ENCODE data around the gene ETS1.

ETS1 gene

GRCh38 chr11:128598506-128599150 is 11.3 kb upstream of the ETS1 start:
- Histone ChIP-seq H4K20me1 (ENCODE audit: insufficient read depth, low read length) (no peaks in the 10 kb centered on the region), H3K27ac (ENCODE audit: low read depth, low read length, poor library complexity, severe bottlenecking) (no peak overlapping the region), H3K9me3 (ENCODE audit: low read length) (no peaks in the 10 kb centered on the region), H3K36me3 (ENCODE audit: insufficient read depth, low read length) (no peaks in the 10 kb centered on the region; the same call in 1 of the 2 replicates), H3K4me1 (ENCODE audit: insufficient read depth, low read length, severe bottlenecking) (peaks cover 29% of the 10 kb centered on the region), H3K9me2 (ENCODE audit: low read depth, low read length) (no peaks in the 10 kb centered on the region), H3K27me3 (ENCODE audit: insufficient read depth, low read length) (no peaks in the 10 kb centered on the region), H3K4me3 (ENCODE audit: low read depth, low read length, poor library complexity, severe bottlenecking) (no peak overlapping the region), H3K4me2 (ENCODE audit: low read length) (no peak overlapping the region), H2AFZ (ENCODE audit: low read length) (no peak overlapping the region), H3K79me2 (ENCODE audit: insufficient read depth, low read length) (no peaks in the 10 kb centered on the region), H3F3A (ENCODE audit: insufficient read depth, low read length) (no peaks in the 10 kb centered on the region), H3K9ac (ENCODE audit: low read length) (no peak overlapping the region)
- no peak for TF ChIP-seq CTCF (IDR thresholded peaks at IDR 0.05; ENCODE audit: low read length)
- TF ChIP-seq EZH2 (IDR thresholded peaks at IDR 0.05; ENCODE audit: borderline replicate concordance, low read length), result no peak

GRCh38 chr11:128598096-128598495 is 10.7 kb upstream of the ETS1 start:
- H4K20me1 ChIP-seq (ENCODE audit: insufficient read depth, low read length), result no peaks in the 10 kb centered on the region

GRCh38 chr11:128597209-128597608 is 9.9 kb upstream of the ETS1 start:
- H3K27ac ChIP-seq (ENCODE audit: low read depth, low read length, poor library complexity, severe bottlenecking), result no peak overlapping the region
- H3K9me3 ChIP-seq (ENCODE audit: low read length), result no peaks in the 10 kb centered on the region
- no peaks in the 10 kb centered on the region for H3K27me3 ChIP-seq (ENCODE audit: insufficient read depth, low read length)
- H3K9ac ChIP-seq (ENCODE audit: low read length), result no peak overlapping the region
- no peaks in the 10 kb centered on the region for H3F3A ChIP-seq (ENCODE audit: insufficient read depth, low read length)
- TF ChIP-seq CTCF (IDR thresholded peaks at IDR 0.05; ENCODE audit: low read length), result no peak
- TF ChIP-seq EZH2 (IDR thresholded peaks at IDR 0.05; ENCODE audit: borderline replicate concordance, low read length), result no peak
- no peaks in the 10 kb centered on the region for H3K9me2 ChIP-seq (ENCODE audit: low read depth, low read length)
- H2AFZ ChIP-seq (ENCODE audit: low read length), result no peak overlapping the region
- no peaks in the 10 kb centered on the region for H3K79me2 ChIP-seq (ENCODE audit: insufficient read depth, low read length)
- no peaks in the 10 kb centered on the region; the same call in 1 of the 2 replicates for H3K36me3 ChIP-seq (ENCODE audit: insufficient read depth, low read length)
- H3K4me3 ChIP-seq (ENCODE audit: low read depth, low read length, poor library complexity, severe bottlenecking), result no peak overlapping the region
- H4K20me1 ChIP-seq (ENCODE audit: insufficient read depth, low read length), result no peaks in the 10 kb centered on the region
- H3K4me2 ChIP-seq (ENCODE audit: low read length), result no peak overlapping the region
- peaks cover 15% of the 10 kb centered on the region for H3K4me1 ChIP-seq (ENCODE audit: insufficient read depth, low read length, severe bottlenecking)

More at GRCh38 chr11:128598096-128598495, 10.7 kb upstream of the ETS1 start:
- H3K79me2 ChIP-seq (ENCODE audit: insufficient read depth, low read length), result no peaks in the 10 kb centered on the region
- H3K36me3 ChIP-seq (ENCODE audit: insufficient read depth, low read length), result no peaks in the 10 kb centered on the region; the same call in 1 of the 2 replicates
- peaks cover 23% of the 10 kb centered on the region for H3K4me1 ChIP-seq (ENCODE audit: insufficient read depth, low read length, severe bottlenecking)
- H3K4me2 ChIP-seq (ENCODE audit: low read length), result no peak overlapping the region
- no peak overlapping the region for H3K4me3 ChIP-seq (ENCODE audit: low read depth, low read length, poor library complexity, severe bottlenecking)
- no peak overlapping the region for H2AFZ ChIP-seq (ENCODE audit: low read length)
- no peaks in the 10 kb centered on the region for H3K9me2 ChIP-seq (ENCODE audit: low read depth, low read length)
- no peak overlapping the region for H3K27ac ChIP-seq (ENCODE audit: low read depth, low read length, poor library complexity, severe bottlenecking)
- H3F3A ChIP-seq (ENCODE audit: insufficient read depth, low read length), result no peaks in the 10 kb centered on the region
- no peaks in the 10 kb centered on the region for H3K27me3 ChIP-seq (ENCODE audit: insufficient read depth, low read length)
- no peaks in the 10 kb centered on the region for H3K9me3 ChIP-seq (ENCODE audit: low read length)
- TF ChIP-seq CTCF (IDR thresholded peaks at IDR 0.05; ENCODE audit: low read length), result no peak
- no peak for TF ChIP-seq EZH2 (IDR thresholded peaks at IDR 0.05; ENCODE audit: borderline replicate concordance, low read length)
- no peak overlapping the region for H3K9ac ChIP-seq (ENCODE audit: low read length)

All from OCI-LY1 (cell line).